ENCODE data around the gene GAK.

DNA sequence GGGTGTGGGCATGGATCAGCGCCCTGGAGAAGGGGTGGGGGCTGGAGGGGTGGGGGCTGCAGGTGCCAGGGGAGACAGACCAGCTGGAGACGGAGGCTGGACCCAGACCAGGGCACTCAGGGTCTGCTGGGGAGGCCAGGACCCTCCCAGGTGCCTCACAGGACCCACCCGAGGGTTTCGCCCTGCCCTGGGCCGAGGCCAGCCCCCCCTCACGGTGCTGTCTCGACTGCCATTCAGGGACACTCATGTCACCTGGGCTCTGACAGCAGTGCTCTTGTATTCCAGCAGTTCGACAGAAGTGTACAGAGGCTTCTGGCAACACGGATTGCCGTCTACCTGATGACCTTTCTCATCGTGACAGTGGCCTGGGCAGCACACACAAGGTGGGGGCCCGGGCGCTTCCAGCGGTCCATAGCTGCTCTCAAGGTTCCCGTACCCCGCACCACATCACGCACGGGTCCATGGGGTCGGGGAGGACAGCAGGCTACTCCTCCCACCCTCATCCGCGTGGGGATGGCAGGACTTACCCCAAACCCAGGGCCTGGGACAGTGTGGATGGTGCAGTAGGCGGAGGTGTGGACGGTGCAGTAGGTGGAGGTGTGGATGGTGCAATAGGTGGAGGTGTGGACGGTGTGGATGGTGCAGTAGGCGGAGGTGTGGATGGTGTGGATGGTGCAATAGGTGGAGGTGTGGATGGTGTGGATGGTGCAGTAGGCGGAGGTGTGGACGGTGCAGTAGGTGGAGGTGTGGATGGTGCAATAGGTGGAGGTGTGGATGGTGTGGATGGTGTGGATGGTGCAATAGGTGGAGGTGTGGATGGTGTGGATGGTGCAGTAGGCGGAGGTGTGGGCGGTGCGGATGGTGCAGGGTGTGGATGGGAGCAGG lies 18.3 kb upstream of the GAK start:
- TF ChIP-seq, protein P1, sequence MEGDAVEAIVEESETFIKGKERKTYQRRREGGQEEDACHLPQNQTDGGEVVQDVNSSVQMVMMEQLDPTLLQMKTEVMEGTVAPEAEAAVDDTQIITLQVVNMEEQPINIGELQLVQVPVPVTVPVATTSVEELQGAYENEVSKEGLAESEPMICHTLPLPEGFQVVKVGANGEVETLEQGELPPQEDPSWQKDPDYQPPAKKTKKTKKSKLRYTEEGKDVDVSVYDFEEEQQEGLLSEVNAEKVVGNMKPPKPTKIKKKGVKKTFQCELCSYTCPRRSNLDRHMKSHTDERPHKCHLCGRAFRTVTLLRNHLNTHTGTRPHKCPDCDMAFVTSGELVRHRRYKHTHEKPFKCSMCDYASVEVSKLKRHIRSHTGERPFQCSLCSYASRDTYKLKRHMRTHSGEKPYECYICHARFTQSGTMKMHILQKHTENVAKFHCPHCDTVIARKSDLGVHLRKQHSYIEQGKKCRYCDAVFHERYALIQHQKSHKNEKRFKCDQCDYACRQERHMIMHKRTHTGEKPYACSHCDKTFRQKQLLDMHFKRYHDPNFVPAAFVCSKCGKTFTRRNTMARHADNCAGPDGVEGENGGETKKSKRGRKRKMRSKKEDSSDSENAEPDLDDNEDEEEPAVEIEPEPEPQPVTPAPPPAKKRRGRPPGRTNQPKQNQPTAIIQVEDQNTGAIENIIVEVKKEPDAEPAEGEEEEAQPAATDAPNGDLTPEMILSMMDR (IDR thresholded peaks at IDR 0.05) = no peak
- no peak for TF ChIP-seq POLR2AphosphoS5 (IDR thresholded peaks at IDR 0.05; ENCODE audit: low read depth, low read length)
- TF ChIP-seq, protein P2, sequence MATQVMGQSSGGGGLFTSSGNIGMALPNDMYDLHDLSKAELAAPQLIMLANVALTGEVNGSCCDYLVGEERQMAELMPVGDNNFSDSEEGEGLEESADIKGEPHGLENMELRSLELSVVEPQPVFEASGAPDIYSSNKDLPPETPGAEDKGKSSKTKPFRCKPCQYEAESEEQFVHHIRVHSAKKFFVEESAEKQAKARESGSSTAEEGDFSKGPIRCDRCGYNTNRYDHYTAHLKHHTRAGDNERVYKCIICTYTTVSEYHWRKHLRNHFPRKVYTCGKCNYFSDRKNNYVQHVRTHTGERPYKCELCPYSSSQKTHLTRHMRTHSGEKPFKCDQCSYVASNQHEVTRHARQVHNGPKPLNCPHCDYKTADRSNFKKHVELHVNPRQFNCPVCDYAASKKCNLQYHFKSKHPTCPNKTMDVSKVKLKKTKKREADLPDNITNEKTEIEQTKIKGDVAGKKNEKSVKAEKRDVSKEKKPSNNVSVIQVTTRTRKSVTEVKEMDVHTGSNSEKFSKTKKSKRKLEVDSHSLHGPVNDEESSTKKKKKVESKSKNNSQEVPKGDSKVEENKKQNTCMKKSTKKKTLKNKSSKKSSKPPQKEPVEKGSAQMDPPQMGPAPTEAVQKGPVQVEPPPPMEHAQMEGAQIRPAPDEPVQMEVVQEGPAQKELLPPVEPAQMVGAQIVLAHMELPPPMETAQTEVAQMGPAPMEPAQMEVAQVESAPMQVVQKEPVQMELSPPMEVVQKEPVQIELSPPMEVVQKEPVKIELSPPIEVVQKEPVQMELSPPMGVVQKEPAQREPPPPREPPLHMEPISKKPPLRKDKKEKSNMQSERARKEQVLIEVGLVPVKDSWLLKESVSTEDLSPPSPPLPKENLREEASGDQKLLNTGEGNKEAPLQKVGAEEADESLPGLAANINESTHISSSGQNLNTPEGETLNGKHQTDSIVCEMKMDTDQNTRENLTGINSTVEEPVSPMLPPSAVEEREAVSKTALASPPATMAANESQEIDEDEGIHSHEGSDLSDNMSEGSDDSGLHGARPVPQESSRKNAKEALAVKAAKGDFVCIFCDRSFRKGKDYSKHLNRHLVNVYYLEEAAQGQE (IDR thresholded peaks at IDR 0.05; ENCODE audit: insufficient read depth in 1 of 2, low read depth in 2 of 2, low read length in 1 of 2) = no peak
- TF ChIP-seq SIN3A (IDR thresholded peaks at IDR 0.05; ENCODE audit: borderline replicate concordance, insufficient read depth, low read depth, low read length) = no peak
- TF ChIP-seq TCF7L2 (IDR thresholded peaks at IDR 0.05; ENCODE audit: low read depth, low read length) = no peak

Data from Panc1 (cell line).